Spleen (tissue), 7 donors: Measurements from ENCODE around the gene MYO18A.

ENCODE experiments used
- CTCF ChIP-seq, 11 experiments: fragments of 200-600 bp in 7 of 11; fragments of 450-650 bp in 4 of 11; sonication (generic) in 4 of 11; IDR thresholded peaks in 8 of 11; conservative IDR thresholded peaks in 3 of 11; 1 replicate in 7 of 11; 2 replicates in 4 of 11; pipeline versions ENCODE4 v1.4.0 to v1.8.0; 2016 to 2021; ENCODE audit warnings: antibody characterized with exemption in 11 of 11, inconsistent platforms in 4 of 11, mild to moderate bottlenecking in 1 of 11
- POLR2A ChIP-seq, 3 donors: fragments of 450-650 bp; IDR thresholded peaks; one replicate each; pipeline ENCODE4 v1.5.1; 2017; ENCODE audit warnings: antibody characterized with exemption in 3 of 3, mild to moderate bottlenecking in 1 of 3
- POLR2AphosphoS5 ChIP-seq, 3 donors: sonication (generic); formaldehyde crosslinking; IDR thresholded peaks; one replicate each; pipeline ENCODE4 v1.5.1; 2017; ENCODE audit warnings: antibody characterized with exemption in 3 of 3
- donor health status: DM: no; HTN: no; CAD: no; lungs with moderate emphysema.
- donor health status: DM: no; HTN: no; CAD: no.
- donor health status: DM: no; HTN: no; CAD: no.

GRCh38 chr17:29168079-29168758 is 12.0 kb downstream of the MYO18A start:
- TF ChIP-seq POLR2A (IDR thresholded peaks at IDR 0.05) (no peak), CTCF (IDR thresholded peaks at IDR 0.05 in 8 of 11, conservative IDR thresholded peaks at IDR 0.05 in 3 of 11) (no peak), POLR2AphosphoS5 (IDR thresholded peaks at IDR 0.05) (peak in 1 of 3 donors; percentile 23)
